HL-60 (cell line): ENCODE data around the gene LRRC3.

ENCODE experiments used
- DNase-seq, 2 experiments: peaks; one replicate each; pipeline ENCODE4 v3.0.0-alpha.2; 2010 to 2020; ENCODE audit warnings: low read depth in 1 of 2, low spot score in 1 of 2
- H3K27ac ChIP-seq: fragments of 250-450 bp; sonication (Bioruptor Pico); replicated peaks from 2 replicates; pipeline ENCODE4 v1.5.1; 2020; ENCODE audit warnings: mild to moderate bottlenecking, moderate library complexity
- H3K27me3 ChIP-seq: fragments of 250-450 bp; sonication (Bioruptor Pico); 2 replicates; pipeline ENCODE4 v1.5.1; 2021; ENCODE audit warnings: mild to moderate bottlenecking, moderate library complexity; ENCODE audit not compliant: insufficient read depth, poor library complexity, severe bottlenecking
- H3K4me3 ChIP-seq: replicated peaks from 2 replicates; pipeline ENCODE4 v1.5.1; 2011; ENCODE audit warnings: mild to moderate bottlenecking, control low read depth, low read length; ENCODE audit not compliant: insufficient read depth
- CTCF ChIP-seq: IDR thresholded peaks from one replicate; pipeline ENCODE4 v1.5.1; 2011; ENCODE audit warnings: low read length, control low read depth, inconsistent platforms; ENCODE audit not compliant: insufficient read depth
- GABPA ChIP-seq: IDR thresholded peaks from 2 replicates; pipeline ENCODE4 v1.6.1; 2012; ENCODE audit warnings: low read depth
- POLR2AphosphoS5 ChIP-seq: IDR thresholded peaks from 2 replicates; pipeline ENCODE4 v1.6.1; 2012; ENCODE audit warnings: low read depth
- REST ChIP-seq: IDR thresholded peaks from 2 replicates; pipeline ENCODE4 v1.6.1; 2012; ENCODE audit warnings: low read depth; ENCODE audit not compliant: insufficient replicate concordance
- SPI1 ChIP-seq: IDR thresholded peaks from 2 replicates; pipeline ENCODE4 v1.6.1; 2012; ENCODE audit warnings: low read depth, mild to moderate bottlenecking, borderline replicate concordance

LRRC3 gene

GRCh38 chr21:44492567-44493385 lies 37.5 kb downstream of the LRRC3 start:
- no peak overlapping the region for H3K4me3 ChIP-seq
- no peak overlapping the region for H3K27ac ChIP-seq
- no peaks in the 10 kb centered on the region for H3K27me3 ChIP-seq
- TF ChIP-seq CTCF (no peak), SPI1 (peak; percentile 9; the same call in 1 of the 2 replicates)
- no peak for DNase-seq

- Histone ChIP-seq H3K4me3 (no peak overlapping the region), H3K27ac (no peak overlapping the region), H3K27me3 (no peaks in the 10 kb centered on the region)
- no peak for TF ChIP-seq GABPA
- TF ChIP-seq POLR2AphosphoS5, result no peak
- TF ChIP-seq CTCF, result no peak
- no peak for DNase-seq
Measured at GRCh38 chr21:44494418-44494817, 39.1 kb downstream of the LRRC3 start.

GRCh38 chr21:44494956-44495355 lies 39.6 kb downstream of the LRRC3 start:
- H3K27me3 ChIP-seq, result no peaks in the 10 kb centered on the region
- DNase-seq, result no peak
- H3K27ac ChIP-seq, result no peak overlapping the region
- TF ChIP-seq SPI1 (no peak), GABPA (no peak), REST (no peak), CTCF (no peak), POLR2AphosphoS5 (no peak)
- H3K4me3 ChIP-seq, result no peak overlapping the region

- H3K27ac ChIP-seq, result no peak overlapping the region
- no peaks in the 10 kb centered on the region for H3K27me3 ChIP-seq
Measured at GRCh38 chr21:44495611-44496563, 40.6 kb downstream of the LRRC3 start.

More at GRCh38 chr21:44495611-44496563, 40.6 kb downstream of the LRRC3 start:
- no peak for DNase-seq
- no peak overlapping the region for H3K4me3 ChIP-seq
- no peak for TF ChIP-seq SPI1
- no peak for TF ChIP-seq REST
- TF ChIP-seq GABPA, result no peak
